HG02798 (cell line): ENCODE results near the gene ANKRD31.
"Not testable (repeated sequence)": the region's sequence is repeated elsewhere in the genome, so short reads cannot be mapped to it uniquely, and the experiment has no call there.

ENCODE experiments used
- ATAC-seq: cut with Tn5 transposase; IDR thresholded peaks from one replicate; pipeline ENCODE4 v1.9.1; 2021; ENCODE audit warnings: mild to moderate bottlenecking; ENCODE audit not compliant: unreplicated experiment, poor library complexity

Gene ANKRD31

GRCh38 chr5:75167345-75167744 lies 69.3 kb downstream of the ANKRD31 start:
- no peak for ATAC-seq

- not testable (repeated sequence) for ATAC-seq
Observed at GRCh38 chr5:75161508-75161907, 75.2 kb downstream of the ANKRD31 start.

DNA sequence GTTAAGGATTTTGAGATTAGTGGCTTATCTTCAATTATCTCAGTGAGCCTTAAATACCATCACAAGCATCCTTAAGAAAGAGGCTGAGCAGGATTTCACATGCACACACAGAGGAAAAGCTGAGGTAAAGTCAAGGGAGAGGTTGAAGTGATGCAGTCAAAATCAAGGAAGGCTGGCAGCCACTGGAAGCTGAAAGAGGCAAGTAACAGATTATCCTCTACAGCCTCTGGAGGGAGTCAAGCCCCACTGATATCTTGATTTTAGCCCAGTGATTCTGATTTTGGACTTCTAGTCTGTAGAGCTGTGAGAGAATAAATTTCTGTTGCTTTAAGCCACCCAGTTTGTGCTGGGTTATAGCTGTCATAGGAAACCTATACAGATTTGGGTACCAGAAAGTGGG lies 80.1 kb downstream of the ANKRD31 start:
- ATAC-seq: no peak

GRCh38 chr5:75152860-75153259 lies 83.8 kb downstream of the ANKRD31 start:
- ATAC-seq: no peak

DNA sequence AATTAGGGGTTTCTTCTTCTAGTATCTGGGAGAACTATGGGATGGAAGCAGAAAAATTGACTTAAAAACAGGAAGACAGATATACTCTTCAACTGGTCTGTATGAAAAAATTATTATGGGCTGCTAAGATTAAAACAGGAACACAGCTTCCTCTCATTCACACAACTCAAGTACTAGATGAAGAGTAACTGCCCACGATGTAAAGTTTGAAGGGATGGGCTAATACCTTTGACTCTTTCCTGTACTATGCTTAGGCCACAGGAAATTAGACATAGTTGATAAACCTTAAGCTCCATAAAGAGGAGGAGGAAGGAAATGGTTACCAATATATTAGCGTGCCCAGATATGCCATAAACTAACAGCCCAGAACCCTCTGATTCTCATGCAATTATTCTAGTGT lies 88.6 kb downstream of the ANKRD31 start:
- no peak for ATAC-seq

- ATAC-seq: no peak
Observed at GRCh38 chr5:75142566-75143136, 94.0 kb downstream of the ANKRD31 start.

DNA sequence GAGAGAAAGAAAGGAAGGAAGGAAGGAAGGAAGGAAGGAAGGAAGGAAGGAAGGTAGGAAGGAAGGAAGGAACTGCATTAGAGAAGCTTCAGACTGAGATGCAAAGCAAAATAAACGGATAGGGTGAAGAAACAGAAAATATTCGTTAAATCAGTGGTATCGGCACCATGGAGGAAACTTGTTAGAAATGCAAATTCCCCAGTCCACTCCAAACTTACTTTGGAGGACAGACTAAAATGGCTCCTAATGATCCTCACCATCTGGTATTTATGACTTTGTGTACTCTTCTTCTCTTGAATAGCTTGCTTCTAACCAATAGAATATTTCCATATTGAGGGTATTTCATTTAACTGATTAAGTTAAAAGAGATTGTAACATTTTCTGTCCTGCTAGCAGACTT lies 96.4 kb downstream of the ANKRD31 start:
- ATAC-seq: no peak

GRCh38 chr5:75138689-75139088 lies 98.0 kb downstream of the ANKRD31 start:
- no peak for ATAC-seq

GRCh38 chr5:75130818-75131349 lies 105.8 kb downstream of the ANKRD31 start:
- ATAC-seq: no peak

GRCh38 chr5:75116856-75117255 lies 119.8 kb downstream of the ANKRD31 start:
- no peak for ATAC-seq

- not testable (repeated sequence) for ATAC-seq
Observed at GRCh38 chr5:75114311-75114710, 122.4 kb downstream of the ANKRD31 start.

DNA sequence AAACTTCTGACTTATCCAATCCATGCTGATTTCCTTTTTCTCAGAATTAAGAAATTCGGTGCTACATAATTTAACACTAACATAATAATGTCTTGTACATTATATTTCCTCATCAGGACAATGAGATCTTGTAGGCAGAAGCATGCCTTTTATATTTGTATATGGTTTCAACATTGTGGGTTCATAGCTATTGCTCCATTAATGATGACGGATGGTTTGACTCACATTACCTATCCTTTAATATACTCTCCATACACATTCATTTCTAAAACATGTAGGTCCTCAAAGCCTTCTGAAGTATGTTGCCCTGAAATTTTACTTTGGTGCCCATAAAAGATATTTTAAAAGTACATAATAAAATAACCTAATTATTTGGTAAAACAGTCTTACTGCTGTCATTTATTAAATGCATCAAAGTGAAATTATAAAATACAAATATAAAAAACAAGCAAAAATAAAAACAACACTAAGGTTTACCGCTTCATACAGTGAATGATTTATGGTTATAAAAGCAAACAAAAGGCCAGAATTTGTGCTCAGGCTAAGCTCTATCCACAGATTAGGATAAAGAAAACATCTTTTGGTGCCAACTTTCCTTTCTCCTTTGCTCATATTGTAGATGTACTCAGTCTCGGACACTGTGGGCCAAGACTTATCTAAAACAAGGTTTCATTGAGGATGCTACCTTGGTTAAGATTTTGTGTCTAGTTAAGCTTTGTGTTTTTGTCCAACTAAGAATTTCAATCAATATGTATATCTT lies 123.1 kb downstream of the ANKRD31 start:
- no peak for ATAC-seq

GRCh38 chr5:75108931-75109596 lies 127.6 kb downstream of the ANKRD31 start:
- no peak for ATAC-seq

DNA sequence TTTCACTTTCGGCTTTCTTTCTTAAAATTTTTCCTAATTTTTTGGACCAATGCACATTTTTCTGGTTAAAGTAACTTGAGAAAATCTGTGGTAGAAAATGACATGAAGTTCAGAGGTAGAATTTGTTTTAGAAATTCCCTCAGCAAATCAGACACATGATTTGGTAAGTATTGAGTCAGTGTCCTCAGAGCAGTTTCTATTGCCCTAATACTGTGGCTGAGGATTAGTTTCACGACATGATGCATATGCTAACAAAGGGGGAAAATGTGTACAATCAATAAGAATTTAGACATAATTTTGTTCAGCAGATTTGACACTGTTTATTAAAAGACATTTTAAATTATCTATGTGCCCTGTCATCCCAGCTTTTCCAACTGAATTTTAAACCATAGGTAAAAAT lies 128.2 kb downstream of the ANKRD31 start:
- no peak for ATAC-seq

DNA sequence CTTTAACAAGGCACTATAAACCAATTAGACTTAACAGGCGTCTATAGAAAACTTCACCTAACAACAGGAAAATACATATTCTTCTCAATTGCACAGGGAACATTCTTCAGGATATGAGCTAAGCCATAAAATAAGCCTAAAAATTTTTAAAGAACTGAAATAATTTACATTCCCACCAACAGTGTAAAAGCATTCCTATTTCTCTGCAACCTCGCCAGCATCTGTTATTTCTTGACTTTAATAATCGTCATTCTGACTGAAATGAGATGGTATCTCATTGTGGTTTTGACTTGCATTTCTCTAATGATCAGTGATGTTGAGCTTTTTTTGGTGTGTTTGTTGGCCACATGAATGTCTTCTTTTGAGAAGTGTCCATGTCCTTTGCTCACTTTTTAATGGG lies 140.7 kb downstream of the ANKRD31 start:
- ATAC-seq: not testable (repeated sequence)

DNA sequence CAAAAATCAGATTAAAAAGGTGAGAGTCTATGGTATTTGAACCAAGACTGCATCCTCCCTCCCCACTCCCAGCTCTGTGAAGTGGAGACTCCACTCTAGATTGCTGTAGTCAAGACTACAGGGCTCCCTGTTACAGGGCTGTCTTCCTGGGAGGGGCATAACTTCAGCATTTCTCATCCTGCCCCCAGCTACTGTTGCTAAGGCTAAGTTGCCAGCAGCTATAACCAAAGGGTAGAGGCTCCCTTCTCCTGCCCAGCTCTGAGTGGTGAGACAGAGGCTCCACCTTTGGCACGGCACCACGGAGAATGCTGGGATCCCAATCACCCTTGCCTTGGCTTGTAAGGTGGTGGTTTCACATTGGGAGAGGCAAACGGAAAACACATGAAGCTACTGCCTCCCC lies 145.1 kb downstream of the ANKRD31 start:
- no peak for ATAC-seq

DNA sequence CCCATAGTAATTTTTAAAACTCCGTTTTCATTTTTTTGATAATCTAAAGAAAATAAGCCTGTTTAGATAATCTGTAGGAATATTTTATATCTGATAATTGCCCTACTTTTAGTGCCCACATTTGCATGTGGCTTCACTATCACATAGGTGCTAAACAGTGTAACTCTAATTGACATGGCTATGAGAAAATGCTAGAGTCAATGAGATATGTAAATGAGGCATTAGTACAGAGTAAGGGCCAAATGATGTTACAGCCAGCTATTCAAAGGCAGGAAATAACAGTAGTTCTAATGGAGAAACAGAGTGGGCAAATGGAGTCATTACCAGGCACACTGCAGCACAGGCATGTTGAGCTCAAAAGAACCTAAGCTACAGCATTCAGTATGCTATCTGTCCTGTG lies 147.0 kb downstream of the ANKRD31 start:
- no peak for ATAC-seq

DNA sequence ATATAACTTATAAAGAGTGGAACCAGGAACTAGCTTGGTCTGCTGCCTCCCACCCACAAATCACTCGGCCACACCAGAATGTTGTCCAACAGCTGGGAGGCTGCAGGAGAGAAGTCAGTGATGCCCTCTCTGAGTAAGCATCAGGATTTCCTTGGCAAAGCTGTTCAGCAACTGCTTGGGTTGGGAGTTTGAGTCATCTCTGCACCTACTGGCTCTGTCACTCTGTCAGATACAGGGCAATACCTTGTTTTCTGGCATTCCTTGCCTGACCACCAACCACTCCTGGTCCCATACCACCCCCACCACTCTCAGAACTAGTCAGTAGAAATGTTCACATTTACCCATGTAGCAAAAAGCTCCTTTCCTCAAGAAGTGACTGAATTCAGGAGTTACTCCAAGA lies 147.5 kb downstream of the ANKRD31 start:
- no peak for ATAC-seq

- ATAC-seq: no peak
Observed at GRCh38 chr5:75088648-75089047, 148.0 kb downstream of the ANKRD31 start.

- no peak for ATAC-seq
Observed at GRCh38 chr5:75081510-75081909, 155.2 kb downstream of the ANKRD31 start.

GRCh38 chr5:75079346-75079745 lies 157.3 kb downstream of the ANKRD31 start:
- not testable (repeated sequence) for ATAC-seq
